Measurements from ENCODE around the gene PASK. TPM values are rescaled to one million over a fixed set of nuclear protein-coding genes. Genes with fewer than 3 reads are reported as not detected.
"Not testable (repeated sequence)": the region's sequence is repeated elsewhere in the genome, so short reads cannot be mapped to it uniquely, and the experiment has no call there.

Gene PASK
- total RNA-seq = 26.0 TPM
- 3.1 TPM for polyA plus RNA-seq (ENCODE audit: insufficient read depth, low read depth, low replicate concordance)
- long read RNA-seq, donor 1, partial matches to known transcripts = 27 of 52 reads
- long read RNA-seq, donor 1, other reads (novel, unspliced or antisense) = 25 of 52 reads
- long read RNA-seq, donor 2, full-length matches to known transcripts = 1 of 1 reads
- long read RNA-seq, donor 2, partial matches to known transcripts = 0 of 1 reads
- long read RNA-seq, donor 2, other reads (novel, unspliced or antisense) = 0 of 1 reads
- long read RNA-seq, donor 3 = 0 reads
- long read RNA-seq, donor 4 = 0 reads
- long read RNA-seq, donor 5 = 0 reads
- long read RNA-seq, donor 6, partial matches to known transcripts = 105 of 183 reads
- long read RNA-seq, donor 6, other reads (novel, unspliced or antisense) = 78 of 183 reads
- long read RNA-seq, donor 7, full-length matches to known transcripts = 3 of 10 reads
- long read RNA-seq, donor 7, partial matches to known transcripts = 1 of 10 reads
- long read RNA-seq, donor 7, other reads (novel, unspliced or antisense) = 6 of 10 reads
- long read RNA-seq, donor 8, partial matches to known transcripts = 66 of 93 reads
- long read RNA-seq, donor 8, other reads (novel, unspliced or antisense) = 27 of 93 reads
- long read RNA-seq, donor 9 = 0 reads
- long read RNA-seq, donor 10, partial matches to known transcripts = 5 of 5 reads
- long read RNA-seq, donor 10, other reads (novel, unspliced or antisense) = 0 of 5 reads

DNA sequence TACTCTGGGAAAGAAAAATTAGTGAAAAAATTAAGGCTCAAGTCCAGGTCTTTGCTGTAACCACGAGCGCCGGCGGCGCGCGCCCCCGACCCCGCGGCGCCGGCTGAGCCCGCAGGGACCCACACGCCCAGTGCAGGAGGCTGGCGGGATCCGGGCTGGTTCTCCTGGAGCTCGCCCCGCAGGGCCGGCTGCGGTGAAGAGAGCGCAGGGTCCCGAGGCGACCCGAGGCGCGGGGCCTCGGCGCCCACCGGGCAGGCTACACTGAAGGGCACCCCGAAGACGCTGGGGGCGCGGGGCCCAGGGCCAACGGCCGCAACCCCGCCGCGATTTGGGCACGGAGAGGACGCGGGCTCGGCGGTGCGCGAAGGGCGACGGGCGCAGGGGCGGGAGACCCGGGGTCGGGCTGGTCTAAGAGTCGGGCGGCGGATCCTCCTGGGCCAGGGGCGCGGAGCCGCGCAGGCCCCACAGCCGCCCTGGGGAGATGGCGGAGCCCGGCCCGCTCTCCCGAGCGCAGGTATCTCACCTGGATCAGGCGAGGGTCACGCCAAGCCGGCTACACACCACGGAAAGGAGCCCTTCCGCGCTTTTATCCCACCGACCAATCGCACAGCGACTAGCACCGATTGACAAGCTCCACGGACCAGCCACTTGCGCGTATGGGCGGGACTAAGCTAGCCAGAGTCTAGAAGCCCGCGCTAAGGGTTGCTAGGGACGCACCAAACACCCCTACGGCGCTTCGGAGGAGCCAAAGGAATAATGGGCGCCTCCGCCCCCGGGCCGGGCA lies at the start of gene PASK:
TSS of gene PASK (minus strand) at position 582 of the 784 bp plus-strand sequence. CDS start 6,440 bp downstream, outside the sequence.
- FAIRE-seq = peak; percentile 56
- intact Hi-C loops (cut with DNase I) = no loop called here
- peak within 1 kb of the TSS; percentile 60 to 84 (median 82) for H3K9ac ChIP-seq (ENCODE audit: low read length in 3 of 3)

DNA sequence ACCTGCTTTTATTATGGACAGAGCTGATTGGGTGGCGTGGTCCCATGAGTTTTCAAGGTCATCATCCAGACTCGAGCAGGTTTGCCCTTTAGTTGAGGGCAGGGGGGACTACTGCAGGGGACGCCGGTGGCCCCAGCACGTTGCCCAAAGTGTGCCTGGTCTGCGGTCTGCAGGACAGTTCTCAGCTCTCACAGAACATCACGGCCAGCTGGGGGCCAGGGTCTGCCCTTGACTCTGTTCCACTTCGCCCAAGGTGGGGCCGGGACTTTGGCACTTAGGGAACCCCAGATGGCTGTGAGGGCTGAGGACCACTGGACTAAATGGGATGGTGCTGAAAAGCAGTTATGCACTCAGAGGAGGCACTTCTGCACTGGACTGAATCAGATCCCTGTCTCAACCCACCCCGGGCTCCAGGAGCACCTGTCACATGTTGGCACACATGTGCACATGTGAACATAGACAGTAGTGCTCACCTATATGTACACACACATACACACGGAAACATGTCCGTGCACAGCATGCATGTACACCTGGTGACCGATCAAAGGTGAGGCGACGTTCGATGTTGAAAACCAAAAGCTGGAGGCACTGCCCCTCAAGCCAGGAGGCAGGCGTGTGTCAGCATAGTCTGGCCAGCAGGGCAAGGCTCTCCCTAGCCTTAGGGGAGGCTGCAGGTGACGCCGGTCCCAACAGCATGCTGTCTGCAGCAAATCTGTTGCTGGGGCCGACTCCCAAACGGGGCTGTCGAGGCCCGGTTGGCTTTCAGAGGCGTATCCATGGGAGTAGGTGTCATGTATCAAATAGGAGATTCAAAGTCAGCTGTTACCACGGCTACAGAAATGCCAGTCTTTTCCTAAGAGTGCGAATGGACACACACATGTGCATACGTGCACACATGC lies 49.4 kb upstream of the PASK start:
- FAIRE-seq (no peak), DNase-seq (peak in 3 of 5 donors; percentile 23 to 30 (median 26))
- no peaks in the 10 kb centered on the region for H3K4me1 ChIP-seq (ENCODE audit: control insufficient read depth in 2 of 3, insufficient read depth in 2 of 3, low read depth in 1 of 3, low read length in 3 of 3)
- no peak overlapping the region for H3K4me3 ChIP-seq (ENCODE audit: low read length in 3 of 3)
- intact Hi-C loops (cut with DNase I) = no loop called here
- no peaks in the 10 kb centered on the region for H3K27me3 ChIP-seq (ENCODE audit: control insufficient read depth, insufficient read depth, low read length)
- TF ChIP-seq, protein P1, sequence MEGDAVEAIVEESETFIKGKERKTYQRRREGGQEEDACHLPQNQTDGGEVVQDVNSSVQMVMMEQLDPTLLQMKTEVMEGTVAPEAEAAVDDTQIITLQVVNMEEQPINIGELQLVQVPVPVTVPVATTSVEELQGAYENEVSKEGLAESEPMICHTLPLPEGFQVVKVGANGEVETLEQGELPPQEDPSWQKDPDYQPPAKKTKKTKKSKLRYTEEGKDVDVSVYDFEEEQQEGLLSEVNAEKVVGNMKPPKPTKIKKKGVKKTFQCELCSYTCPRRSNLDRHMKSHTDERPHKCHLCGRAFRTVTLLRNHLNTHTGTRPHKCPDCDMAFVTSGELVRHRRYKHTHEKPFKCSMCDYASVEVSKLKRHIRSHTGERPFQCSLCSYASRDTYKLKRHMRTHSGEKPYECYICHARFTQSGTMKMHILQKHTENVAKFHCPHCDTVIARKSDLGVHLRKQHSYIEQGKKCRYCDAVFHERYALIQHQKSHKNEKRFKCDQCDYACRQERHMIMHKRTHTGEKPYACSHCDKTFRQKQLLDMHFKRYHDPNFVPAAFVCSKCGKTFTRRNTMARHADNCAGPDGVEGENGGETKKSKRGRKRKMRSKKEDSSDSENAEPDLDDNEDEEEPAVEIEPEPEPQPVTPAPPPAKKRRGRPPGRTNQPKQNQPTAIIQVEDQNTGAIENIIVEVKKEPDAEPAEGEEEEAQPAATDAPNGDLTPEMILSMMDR (IDR thresholded peaks at IDR 0.05; ENCODE audit: borderline replicate concordance, extremely low read depth, insufficient read depth) = no peak
- no peak overlapping the region for H3K9ac ChIP-seq (ENCODE audit: low read length in 3 of 3)
- no peaks in the 10 kb centered on the region for H3K36me3 ChIP-seq (ENCODE audit: control insufficient read depth in 2 of 3, insufficient read depth in 3 of 3, low read length in 3 of 3)
- no peaks in the 10 kb centered on the region for H3K9me3 ChIP-seq (ENCODE audit: control insufficient read depth in 2 of 3, insufficient read depth in 1 of 3, low read length in 3 of 3)
- no peak overlapping the region for H3K27ac ChIP-seq (ENCODE audit: low read depth in 2 of 2, low read length in 2 of 2)

More for the DNA sequence above, at the start of gene PASK:
- TF ChIP-seq, protein P1 (IDR thresholded peaks at IDR 0.05; ENCODE audit: borderline replicate concordance, extremely low read depth, insufficient read depth) = no peak
- DNase-seq = peak; percentile 94 to 98 (median 97)
- Histone ChIP-seq H3K27me3 (ENCODE audit: control insufficient read depth, insufficient read depth, low read length) (no peaks in the 10 kb centered on the region), H3K36me3 (ENCODE audit: control insufficient read depth in 2 of 3, insufficient read depth in 3 of 3, low read length in 3 of 3) (peaks cover 0 to 3% (median 3%) of the 10 kb centered on the region in 3 donors), H3K9me3 (ENCODE audit: control insufficient read depth in 2 of 3, insufficient read depth in 1 of 3, low read length in 3 of 3) (no peaks in the 10 kb centered on the region), H3K4me3 (ENCODE audit: low read length in 3 of 3) (peak within 1 kb of the TSS; percentile 90 to 97 (median 95)), H3K27ac (ENCODE audit: low read depth in 2 of 2, low read length in 2 of 2) (peak within 1 kb of the TSS; percentile 27 to 45), H3K4me1 (ENCODE audit: control insufficient read depth in 2 of 3, insufficient read depth in 2 of 3, low read depth in 1 of 3, low read length in 3 of 3) (peaks cover 0 to 19% (median 5%) of the 10 kb centered on the region in 3 donors)

DNA sequence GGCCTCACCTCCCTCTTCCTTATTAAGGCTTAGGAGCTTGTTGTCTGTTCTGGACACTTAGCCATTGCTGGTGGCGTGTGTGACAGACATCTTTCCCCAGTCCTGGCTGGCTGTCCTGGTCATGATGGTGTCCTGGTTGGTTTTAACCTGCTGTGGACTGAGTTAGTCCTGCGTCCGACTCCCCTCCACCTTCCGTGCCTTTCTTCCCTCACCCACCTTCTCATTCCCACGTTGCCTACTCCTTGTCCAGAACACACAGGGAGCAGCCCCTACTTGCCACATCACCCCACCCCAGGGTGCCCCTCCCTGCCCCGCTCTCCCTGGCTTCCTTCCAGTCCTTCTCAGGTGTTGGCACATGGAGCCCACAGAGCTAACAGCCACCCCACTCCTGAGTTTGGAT lies 48.7 kb upstream of the PASK start:
- intact Hi-C loops (cut with DNase I) = no loop called here
- TF ChIP-seq, protein P1 (IDR thresholded peaks at IDR 0.05; ENCODE audit: borderline replicate concordance, extremely low read depth, insufficient read depth) = no peak
- Histone ChIP-seq H3K9me3 (ENCODE audit: control insufficient read depth in 2 of 3, insufficient read depth in 1 of 3, low read length in 3 of 3) (no peaks in the 10 kb centered on the region), H3K9ac (ENCODE audit: low read length in 3 of 3) (no peak overlapping the region), H3K27me3 (ENCODE audit: control insufficient read depth, insufficient read depth, low read length) (no peaks in the 10 kb centered on the region), H3K4me3 (ENCODE audit: low read length in 3 of 3) (no peak overlapping the region), H3K27ac (ENCODE audit: low read depth in 2 of 2, low read length in 2 of 2) (no peak overlapping the region), H3K36me3 (ENCODE audit: control insufficient read depth in 2 of 3, insufficient read depth in 3 of 3, low read length in 3 of 3) (no peaks in the 10 kb centered on the region), H3K4me1 (ENCODE audit: control insufficient read depth in 2 of 3, insufficient read depth in 2 of 3, low read depth in 1 of 3, low read length in 3 of 3) (no peaks in the 10 kb centered on the region)
- DNase-seq (no peak), FAIRE-seq (no peak)

DNA sequence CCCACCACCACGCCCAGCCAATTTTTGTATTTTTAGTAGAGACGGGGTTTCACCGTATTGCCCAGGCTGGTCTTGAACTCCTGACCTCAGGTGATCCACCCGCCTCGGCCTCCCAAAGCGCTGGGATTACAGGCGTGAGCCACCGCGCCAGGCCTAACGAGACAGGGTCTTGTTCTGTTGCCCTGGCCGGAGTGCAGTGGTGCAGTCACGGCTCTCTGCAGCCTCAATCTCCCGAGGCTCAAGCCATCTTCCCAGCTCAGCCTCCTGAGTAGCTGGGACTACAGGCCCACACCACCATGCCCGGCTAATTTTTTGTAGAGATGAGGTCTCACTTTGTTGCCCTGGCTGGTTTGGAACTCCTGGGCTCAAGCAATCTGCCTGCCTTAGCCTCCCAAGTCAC lies 48.0 kb upstream of the PASK start:
- H3K9ac ChIP-seq (ENCODE audit: low read length in 3 of 3); intact Hi-C loops (cut with DNase I); H3K36me3 ChIP-seq (ENCODE audit: control insufficient read depth in 2 of 3, insufficient read depth in 3 of 3, low read length in 3 of 3); H3K9me3 ChIP-seq (ENCODE audit: control insufficient read depth in 2 of 3, insufficient read depth in 1 of 3, low read length in 3 of 3); H3K27me3 ChIP-seq (ENCODE audit: control insufficient read depth, insufficient read depth, low read length); H3K4me3 ChIP-seq (ENCODE audit: low read length in 3 of 3); FAIRE-seq; H3K4me1 ChIP-seq (ENCODE audit: control insufficient read depth in 2 of 3, insufficient read depth in 2 of 3, low read depth in 1 of 3, low read length in 3 of 3); H3K27ac ChIP-seq (ENCODE audit: low read depth in 2 of 2, low read length in 2 of 2): not testable (repeated sequence)
- peak in 1 of 5 donors; percentile 56 for DNase-seq

All from kidney (tissue), 22 donors.